ENCODE data around the gene SLC24A3.

DNA sequence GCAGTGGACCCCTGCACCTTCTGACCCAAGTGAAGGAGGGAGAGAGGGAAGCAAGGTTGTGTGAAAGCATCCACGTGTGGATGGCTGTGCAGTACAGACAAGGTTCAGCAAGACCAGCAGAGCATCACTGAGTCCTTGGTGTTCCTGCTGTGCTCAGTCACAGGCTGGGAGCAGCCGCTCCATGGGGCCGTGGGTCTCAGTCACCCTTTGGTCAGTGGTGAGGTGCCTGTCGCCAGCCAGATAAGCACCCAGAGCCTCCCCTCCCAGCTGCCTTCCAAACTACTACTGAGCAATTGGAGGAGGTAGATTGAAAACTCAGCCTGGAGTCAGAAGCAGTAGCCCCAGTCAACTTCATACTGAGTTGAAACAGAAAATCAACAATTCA lies 218.9 kb downstream of the SLC24A3 start:
- TF ChIP-seq EZH2 (IDR thresholded peaks at IDR 0.05) = no peak
- TF ChIP-seq POLR2AphosphoS5 (IDR thresholded peaks at IDR 0.05; ENCODE audit: borderline replicate concordance, low read depth, low read length) = no peak
- no peak for TF ChIP-seq FOXP2 (optimal IDR thresholded peaks at IDR 0.05; ENCODE audit: control extremely low read depth, extremely low read length, insufficient read depth)
